Measurements from ENCODE around the gene DEGS2.

DNA sequence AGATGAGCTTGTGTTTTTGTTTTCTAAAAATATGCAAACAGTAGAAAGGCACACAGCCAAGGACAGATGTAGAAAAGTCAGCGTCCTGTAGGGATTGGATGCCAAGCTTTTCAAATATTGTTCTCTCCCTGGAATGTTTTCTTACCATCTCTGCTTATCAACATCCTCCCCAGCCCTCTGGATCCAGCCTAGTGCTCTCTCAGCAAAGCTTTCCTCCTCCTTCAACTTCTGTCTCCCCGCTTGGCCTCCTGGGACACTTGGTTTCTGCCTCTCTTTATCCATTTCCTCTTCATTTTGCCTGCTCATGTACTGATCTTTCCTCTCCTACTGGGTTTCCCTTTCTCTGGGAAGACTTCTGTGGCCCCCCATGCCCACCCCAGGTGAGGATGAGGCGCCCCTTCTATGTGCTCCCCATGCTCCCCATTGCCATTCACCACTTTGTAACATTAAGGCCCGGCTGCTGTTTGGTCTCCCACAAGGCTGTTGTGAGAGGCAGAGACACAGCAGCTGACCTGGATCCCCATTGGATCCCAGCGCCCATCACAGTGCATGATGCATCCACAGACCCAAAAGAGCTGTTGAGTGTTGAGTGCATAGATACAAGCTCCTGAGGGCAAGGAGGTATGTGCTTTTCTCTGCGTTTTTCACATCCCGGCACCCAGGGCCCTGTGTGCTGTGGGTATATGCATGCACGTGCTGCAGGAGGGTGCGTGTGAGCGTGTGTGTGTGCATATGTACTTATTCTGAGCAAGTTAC lies 56.0 kb downstream of the DEGS2 start:
- TF ChIP-seq, protein P1, sequence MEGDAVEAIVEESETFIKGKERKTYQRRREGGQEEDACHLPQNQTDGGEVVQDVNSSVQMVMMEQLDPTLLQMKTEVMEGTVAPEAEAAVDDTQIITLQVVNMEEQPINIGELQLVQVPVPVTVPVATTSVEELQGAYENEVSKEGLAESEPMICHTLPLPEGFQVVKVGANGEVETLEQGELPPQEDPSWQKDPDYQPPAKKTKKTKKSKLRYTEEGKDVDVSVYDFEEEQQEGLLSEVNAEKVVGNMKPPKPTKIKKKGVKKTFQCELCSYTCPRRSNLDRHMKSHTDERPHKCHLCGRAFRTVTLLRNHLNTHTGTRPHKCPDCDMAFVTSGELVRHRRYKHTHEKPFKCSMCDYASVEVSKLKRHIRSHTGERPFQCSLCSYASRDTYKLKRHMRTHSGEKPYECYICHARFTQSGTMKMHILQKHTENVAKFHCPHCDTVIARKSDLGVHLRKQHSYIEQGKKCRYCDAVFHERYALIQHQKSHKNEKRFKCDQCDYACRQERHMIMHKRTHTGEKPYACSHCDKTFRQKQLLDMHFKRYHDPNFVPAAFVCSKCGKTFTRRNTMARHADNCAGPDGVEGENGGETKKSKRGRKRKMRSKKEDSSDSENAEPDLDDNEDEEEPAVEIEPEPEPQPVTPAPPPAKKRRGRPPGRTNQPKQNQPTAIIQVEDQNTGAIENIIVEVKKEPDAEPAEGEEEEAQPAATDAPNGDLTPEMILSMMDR (IDR thresholded peaks at IDR 0.05): no peak
- TF ChIP-seq POLR2A (IDR thresholded peaks at IDR 0.05): no peak

Measured in body of pancreas (tissue), 4 donors.